Activated CD8-positive, alpha-beta memory T cell treated with anti-CD3 and anti-CD28 coated beads for 48 hours (primary cell): ENCODE data around the gene PTPRD.

Source experiments
- DNase-seq, 3 experiments: peaks; one replicate each; pipeline ENCODE4 v3.0.0-alpha.2; 2020; ENCODE audit warnings: low read depth in 2 of 3, low spot score in 2 of 3

Gene PTPRD

DNA sequence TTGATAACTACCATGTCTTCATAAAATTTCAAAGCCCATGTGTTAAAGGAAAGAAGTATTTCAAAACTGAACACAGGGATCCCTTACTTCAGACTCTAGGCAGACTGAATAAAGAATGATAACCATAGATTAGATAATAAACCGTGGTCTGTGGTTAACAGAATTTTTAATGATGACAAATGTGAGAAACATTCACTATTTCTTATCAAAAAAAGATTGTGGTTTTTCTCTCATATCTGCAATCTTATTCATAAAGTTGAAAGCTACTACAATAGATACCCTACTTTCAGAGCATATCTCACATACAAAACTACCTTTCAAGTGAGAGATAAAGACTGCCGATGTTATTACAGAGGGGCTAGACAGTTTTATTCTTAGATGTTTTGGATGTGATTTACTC, 1996.4 kb downstream of the PTPRD start:
- no peak for DNase-seq

DNA sequence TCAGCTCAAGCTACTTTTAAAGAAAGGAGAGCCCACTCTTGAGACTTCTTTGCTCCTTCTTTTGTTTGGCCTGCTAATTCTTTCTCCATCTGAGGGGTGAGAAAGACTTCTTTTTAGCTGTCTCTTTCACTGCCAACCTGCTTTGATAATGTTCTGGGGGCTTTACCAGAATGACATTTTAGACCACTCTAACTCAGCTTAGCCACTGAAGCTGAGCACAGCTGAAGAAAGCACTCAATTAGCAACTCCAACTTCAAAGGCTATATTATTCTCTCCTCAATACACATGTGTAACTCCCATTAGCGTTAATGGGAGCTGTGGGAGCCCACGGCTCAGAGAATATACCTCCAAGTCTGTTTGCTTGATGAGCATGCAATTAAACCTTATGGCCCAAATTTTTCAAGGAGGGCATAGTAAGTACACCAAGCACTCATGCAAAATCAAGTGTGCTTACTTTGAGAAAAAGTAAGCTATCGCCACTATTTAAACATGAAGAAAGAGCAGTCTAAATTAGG, 1997.8 kb downstream of the PTPRD start:
- DNase-seq: no peak

- no peak for DNase-seq
Measured at GRCh38 chr9:8613346-8613825, 1999.4 kb downstream of the PTPRD start.

DNA sequence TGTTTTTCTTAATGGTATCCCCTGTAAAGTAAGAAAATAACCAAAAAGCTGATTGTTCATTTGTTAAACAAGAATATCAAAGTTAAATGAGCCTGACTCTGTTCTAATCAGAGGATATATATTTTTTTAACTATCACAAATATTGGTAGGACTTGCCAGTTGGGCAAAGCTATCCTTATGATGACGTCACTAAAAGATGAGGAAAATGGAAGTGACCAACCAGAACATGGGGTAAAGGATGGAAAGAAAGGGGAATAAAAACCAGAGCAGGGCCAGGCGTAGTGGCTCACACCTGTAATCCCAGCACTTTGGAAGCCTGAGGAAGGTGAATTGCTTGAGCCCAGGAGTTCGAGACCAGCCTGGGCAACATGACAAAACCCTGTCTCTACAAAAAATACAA, 2001.6 kb downstream of the PTPRD start:
- DNase-seq: no peak

- no peak for DNase-seq
Measured at GRCh38 chr9:8610256-8610655, 2002.5 kb downstream of the PTPRD start.

GRCh38 chr9:8605096-8605495, 2007.7 kb downstream of the PTPRD start:
- no peak for DNase-seq

- no peak for DNase-seq
Measured at GRCh38 chr9:8604201-8604600, 2008.6 kb downstream of the PTPRD start.

DNA sequence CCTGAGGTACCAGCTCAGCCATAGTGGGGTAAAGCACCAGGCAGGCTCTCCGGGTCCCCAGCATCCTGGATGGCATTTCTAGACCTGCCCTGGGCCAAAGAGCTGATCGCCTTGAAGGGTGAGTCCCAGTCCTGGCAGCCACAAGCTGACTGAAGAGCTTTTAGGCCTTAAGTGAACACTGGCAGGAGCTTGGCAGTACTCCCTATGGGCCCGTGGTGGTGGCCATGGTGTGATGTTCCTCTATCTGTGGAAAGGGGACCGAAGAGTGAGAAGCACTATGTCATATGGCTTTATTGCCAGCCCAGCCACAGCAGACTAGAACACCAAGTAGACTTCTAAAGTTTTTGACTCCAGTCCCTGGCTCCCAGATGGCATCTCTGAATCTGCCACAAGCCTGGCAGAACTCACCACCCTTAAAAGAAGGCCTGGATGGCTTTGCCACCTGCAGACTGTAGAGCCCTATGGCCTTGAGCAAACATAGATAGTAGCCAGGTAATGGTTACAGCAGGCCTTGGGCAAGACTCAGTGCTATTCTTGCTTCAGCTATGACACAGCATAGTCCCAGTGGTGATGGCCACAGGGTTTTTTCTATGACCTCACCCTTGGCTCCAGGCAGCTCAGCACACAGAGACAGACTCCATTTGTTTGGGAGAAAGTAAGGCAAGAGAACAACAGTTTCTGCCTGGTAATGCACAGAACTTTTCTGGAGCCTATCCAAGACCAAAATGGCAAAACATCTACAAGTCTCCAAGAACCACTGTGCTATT, 2011.7 kb downstream of the PTPRD start:
- no peak for DNase-seq

GRCh38 chr9:8599937-8600336, 2012.9 kb downstream of the PTPRD start:
- DNase-seq: no peak

- DNase-seq: no peak
Measured at GRCh38 chr9:8589476-8589875, 2023.3 kb downstream of the PTPRD start.

DNA sequence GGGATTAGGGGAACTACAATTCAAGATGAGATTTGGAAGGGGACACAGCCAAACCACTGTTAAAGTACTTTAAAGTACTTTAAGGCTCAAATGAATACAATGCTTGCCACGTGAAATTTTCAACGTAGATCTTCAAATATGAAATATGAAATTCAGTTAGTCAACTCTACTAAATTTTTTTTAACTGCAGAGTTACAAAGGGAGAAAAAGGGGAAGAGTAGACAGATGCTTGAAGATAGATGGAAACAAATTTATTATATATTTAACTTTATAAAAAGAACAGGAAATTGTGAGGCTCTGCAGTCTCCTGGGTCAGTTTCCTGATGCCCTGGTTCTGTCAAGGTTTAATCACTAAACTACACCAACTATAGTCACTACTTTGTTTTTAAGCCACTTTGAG, 2027.8 kb downstream of the PTPRD start:
- DNase-seq: no peak

- no peak for DNase-seq
Measured at GRCh38 chr9:8579661-8580060, 2033.1 kb downstream of the PTPRD start.

DNA sequence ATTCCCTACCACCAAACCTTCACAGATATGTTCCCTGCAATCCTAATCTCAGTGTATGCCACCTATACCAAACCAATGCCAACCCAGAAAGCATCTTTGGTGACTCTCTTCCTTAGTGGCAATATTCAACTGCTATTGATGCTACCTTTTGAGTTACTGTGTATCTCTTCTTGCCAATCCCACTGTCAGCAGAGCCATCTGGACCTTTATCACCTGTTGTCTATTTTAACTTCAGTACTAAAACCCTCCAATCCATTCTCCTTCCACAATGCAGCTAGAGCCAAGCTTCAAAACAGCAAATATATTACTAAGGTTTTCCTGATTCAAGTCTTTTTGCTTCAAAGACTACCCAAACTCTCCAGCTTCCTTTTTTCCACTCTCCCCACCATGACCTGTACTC, 2036.1 kb downstream of the PTPRD start:
- no peak for DNase-seq

DNA sequence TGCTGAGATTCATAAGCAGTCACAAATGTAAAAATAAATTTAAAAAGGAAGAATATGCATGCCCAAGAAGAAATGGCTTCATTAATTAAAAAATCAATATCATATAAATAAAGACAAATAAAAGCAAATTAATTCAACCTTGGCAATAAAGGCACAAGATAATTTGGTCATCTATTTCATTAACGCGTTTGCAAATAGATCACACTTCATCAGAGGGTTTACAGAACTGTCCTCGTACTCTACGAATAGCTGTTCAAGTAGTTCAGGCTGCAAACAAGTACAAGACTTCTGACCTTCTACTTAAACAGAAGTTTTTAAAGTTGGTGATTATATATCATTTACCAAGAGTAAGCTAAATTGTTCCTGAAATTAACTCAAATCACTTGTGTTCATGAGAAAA, 2038.0 kb downstream of the PTPRD start:
- DNase-seq: no peak

DNA sequence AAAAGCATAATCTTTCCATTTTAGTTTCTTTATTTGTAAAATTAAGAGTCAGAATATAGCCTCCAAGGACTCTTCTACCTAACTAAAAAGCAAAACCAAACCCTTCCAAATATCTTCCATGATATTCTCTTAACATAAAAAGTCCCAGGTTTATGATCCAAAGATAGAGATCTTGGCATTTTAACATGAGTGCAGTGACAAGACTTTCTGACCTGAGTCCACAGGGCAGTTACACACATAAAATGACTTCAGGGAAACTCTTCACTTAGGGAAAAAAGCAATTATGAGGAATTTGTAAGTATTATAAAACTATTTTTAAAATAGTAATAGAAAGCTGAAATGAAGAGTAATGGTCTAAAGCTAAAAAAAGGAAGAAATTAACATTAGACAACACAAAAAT, 2040.6 kb downstream of the PTPRD start:
- DNase-seq: no peak

GRCh38 chr9:8571643-8572042, 2041.2 kb downstream of the PTPRD start:
- DNase-seq: no peak

DNA sequence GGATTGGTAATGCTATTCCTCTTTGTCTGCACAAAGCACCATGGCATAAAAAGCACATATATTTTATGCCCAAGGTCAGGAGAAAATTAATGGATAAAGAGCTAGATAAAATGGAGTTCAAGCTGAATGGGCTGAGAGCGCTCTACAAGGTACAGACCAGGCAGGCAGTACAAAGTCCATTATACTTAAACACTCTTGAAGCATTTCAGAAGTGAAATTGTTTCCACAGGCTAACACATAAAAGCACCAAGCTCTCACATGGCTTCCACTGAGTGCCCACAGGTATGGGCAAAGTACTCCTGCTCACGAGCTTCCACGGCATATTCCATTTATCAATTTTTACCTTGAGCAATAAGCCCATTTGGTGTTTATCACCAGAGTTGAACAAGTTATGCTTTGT, 2042.0 kb downstream of the PTPRD start:
- DNase-seq: no peak

GRCh38 chr9:8569823-8570222, 2043.0 kb downstream of the PTPRD start:
- no peak for DNase-seq

DNA sequence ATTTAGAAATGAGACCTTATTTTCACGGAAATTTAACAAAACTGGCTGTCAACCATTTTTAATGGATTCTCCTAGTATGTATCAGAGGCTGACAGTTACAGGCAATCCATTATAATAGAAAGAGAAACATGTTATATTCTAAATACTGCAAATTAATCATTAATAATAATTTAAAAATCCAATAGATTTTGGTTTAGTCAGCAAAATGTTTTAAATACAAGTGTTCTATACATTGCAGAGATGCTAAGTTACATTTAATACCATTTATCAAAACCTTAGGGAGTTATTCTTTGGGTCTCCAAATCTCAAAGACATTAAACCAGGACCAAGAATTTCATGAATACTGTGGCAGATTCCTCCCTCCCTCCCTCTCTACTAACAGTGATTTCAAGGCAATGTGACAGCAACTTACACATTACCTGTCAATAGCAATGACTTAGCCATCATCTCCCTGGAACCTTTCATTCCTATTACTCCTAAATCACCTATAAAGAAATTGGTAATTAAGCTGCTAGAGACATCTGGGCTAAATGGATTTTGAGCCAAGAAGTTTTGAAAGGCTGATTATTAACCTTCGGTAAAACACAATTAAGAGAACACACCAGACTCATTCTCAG, 2044.7 kb downstream of the PTPRD start:
- DNase-seq: no peak

DNA sequence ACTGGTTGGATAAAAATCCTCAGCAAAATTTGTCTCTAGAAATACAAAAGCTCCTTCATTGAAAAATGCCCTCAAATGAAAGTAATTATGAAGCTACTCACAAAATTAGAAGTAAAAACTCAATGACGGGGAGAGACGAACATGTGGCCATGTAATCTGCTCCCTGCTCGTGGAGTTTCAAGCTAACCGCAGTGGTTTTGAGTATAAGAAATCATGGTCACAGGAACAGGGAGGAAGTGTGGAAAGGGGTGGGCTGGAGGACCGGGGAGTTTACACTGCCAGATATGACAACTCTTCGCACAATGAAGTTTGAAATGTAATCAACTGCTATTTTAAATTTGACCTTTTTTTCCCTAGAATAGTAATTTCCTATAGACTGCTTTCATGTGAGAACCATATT, 2047.8 kb downstream of the PTPRD start:
- no peak for DNase-seq

DNA sequence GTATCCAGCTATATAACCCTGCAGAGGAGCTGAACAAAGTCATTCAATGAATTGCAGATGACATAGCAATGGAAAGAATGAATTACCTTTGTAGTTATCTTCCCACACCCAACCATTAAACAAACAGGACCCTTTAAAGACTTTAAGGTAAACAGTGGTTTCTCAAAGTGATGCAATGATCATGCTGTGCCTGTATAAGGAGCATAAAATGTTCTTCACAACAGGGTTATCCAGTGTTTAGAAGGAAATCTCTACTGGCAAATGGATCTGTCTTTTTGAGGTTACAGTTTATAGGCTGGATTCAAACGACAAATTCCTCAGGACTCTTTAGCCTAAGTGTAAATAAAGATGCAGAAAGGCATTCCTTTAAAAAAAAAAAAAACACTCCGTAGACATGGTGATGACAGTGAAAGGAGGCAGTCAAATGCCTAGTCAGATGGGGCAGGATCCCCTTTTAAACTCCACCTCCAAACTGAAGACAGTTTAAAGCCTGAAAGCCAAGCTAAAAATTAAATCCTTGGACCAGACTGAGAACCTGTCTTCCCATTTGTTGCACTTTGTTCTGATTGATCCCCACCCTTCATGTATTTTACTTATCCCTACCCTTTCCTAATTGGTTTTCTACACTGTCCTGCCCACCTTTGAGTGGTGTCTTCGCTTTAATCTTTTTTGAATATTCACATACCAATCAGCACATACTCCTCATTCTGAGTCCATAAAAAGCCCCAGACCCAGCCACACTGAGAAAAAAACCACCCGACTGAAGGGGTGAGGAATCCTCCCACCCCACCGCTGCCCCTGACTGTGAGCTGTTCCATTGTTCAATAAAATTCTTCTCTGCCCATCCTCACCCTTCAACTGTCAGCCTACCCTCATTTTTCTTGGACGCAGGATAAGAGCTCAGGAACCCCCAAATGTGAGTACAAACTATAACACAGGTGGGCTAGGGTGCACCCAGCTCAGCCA, 2052.0 kb downstream of the PTPRD start:
- DNase-seq: no peak

GRCh38 chr9:8558176-8558575, 2054.6 kb downstream of the PTPRD start:
- no peak for DNase-seq
